Activated CD4-positive, alpha-beta T cell treated with anti-CD3 and anti-CD28 coated beads, Interleukin-2, amount 10 ng/mL, durations not matched to agents 7 days and 5 days (primary cell): ENCODE data around the gene NFATC2IP. TPM values are rescaled to one million over a fixed set of nuclear protein-coding genes. Genes with fewer than 3 reads are reported as not detected.
A peak's percentile ranks its signal among the peaks of the same experiment; 100 is the strongest.

Source experiments
- CTCF ChIA-PET: fragments of 350-600 bp; sonication (Branson Sonifier 250); formaldehyde crosslinking; loops from one replicate; lab custom pipeline; 2021; ENCODE audit warnings: antibody characterized with exemption; lab: Charles Lee
- POLR2A ChIA-PET: fragments of 350-600 bp; sonication (Branson Sonifier 250); formaldehyde crosslinking; loops from one replicate; lab custom pipeline; 2021; ENCODE audit warnings: antibody characterized with exemption; lab: Charles Lee
- DNase-seq: peaks from one replicate; pipeline ENCODE4 v3.0.0-alpha.2; 2020
- H3K27ac Mint-ChIP-seq: one replicate; pipeline ENCODE4 v1.8.0; 2021; ENCODE audit warnings: mild to moderate bottlenecking, moderate library complexity, mixed read lengths
- H3K27me3 Mint-ChIP-seq: one replicate; pipeline ENCODE4 v1.8.0; 2021; ENCODE audit warnings: mixed read lengths
- H3K36me3 Mint-ChIP-seq: one replicate; pipeline ENCODE4 v1.8.0; 2021; ENCODE audit warnings: low read depth, mixed read lengths
- H3K4me1 Mint-ChIP-seq: one replicate; pipeline ENCODE4 v1.8.0; 2021; ENCODE audit warnings: mixed read lengths
- H3K4me3 Mint-ChIP-seq: one replicate; pipeline ENCODE4 v1.8.0; 2021; ENCODE audit warnings: mild to moderate bottlenecking, moderate library complexity, mixed read lengths
- H3K9me3 Mint-ChIP-seq: one replicate; pipeline ENCODE4 v1.8.0; 2021; ENCODE audit warnings: mixed read lengths
- total RNA-seq, 2 experiments: library from RNA; stranded (reverse); gene quantifications; one replicate each; pipeline ENCODE4 v1.2.3, GENCODE V29; 2021

The NFATC2IP gene
- total RNA-seq, 2 experiments from 2014 or later: 114 to 130 TPM

- no peak overlapping the region for H3K4me3 Mint-ChIP-seq
- peaks cover 42% of the 10 kb centered on the region for H3K4me1 Mint-ChIP-seq
- DNase-seq: no peak
- peaks cover 56% of the 10 kb centered on the region for H3K36me3 Mint-ChIP-seq
- ChIA-PET POLR2A (no interaction called here), CTCF (interaction anchor here (1.2 to 1.4 kb wide), 2 partner anchors 18 to 43 kb away, joined by 3 read pairs; no protein-coding TSS in a partner anchor)
- H3K27me3 Mint-ChIP-seq: no peaks in the 10 kb centered on the region
- H3K9me3 Mint-ChIP-seq: peaks cover 5% of the 10 kb centered on the region
- H3K27ac Mint-ChIP-seq: no peak overlapping the region
These were observed 30.2 kb downstream of the NFATC2IP start for GRCh38 chr16:28980929-28981328.

- H3K4me1 Mint-ChIP-seq: peaks cover 36% of the 10 kb centered on the region
- no peak overlapping the region for H3K4me3 Mint-ChIP-seq
- POLR2A ChIA-PET: no interaction called here
- peak; percentile 36 for DNase-seq
- H3K9me3 Mint-ChIP-seq: peaks cover 5% of the 10 kb centered on the region
- no peak overlapping the region for H3K27ac Mint-ChIP-seq
- H3K36me3 Mint-ChIP-seq: peaks cover 62% of the 10 kb centered on the region
- H3K27me3 Mint-ChIP-seq: no peaks in the 10 kb centered on the region
- CTCF ChIA-PET: interaction anchor here (1.4 kb wide), 1 partner anchor 19 kb away, joined by 3 read pairs; no protein-coding TSS in a partner anchor
These were observed 30.8 kb downstream of the NFATC2IP start for GRCh38 chr16:28981517-28981916.

GRCh38 chr16:28982418-28982817 lies 31.7 kb downstream of the NFATC2IP start:
- Mint-ChIP-seq H3K36me3 (peaks cover 71% of the 10 kb centered on the region), H3K4me1 (peaks cover 35% of the 10 kb centered on the region), H3K4me3 (no peak overlapping the region), H3K9me3 (peaks cover 9% of the 10 kb centered on the region), H3K27me3 (no peaks in the 10 kb centered on the region), H3K27ac (peak overlapping the region; percentile 41)
- CTCF ChIA-PET: interaction anchor here (1.1 to 1.9 kb wide), 3 partner anchors 10 to 37 kb away, joined by 3 to 8 read pairs (median 4); no protein-coding TSS in a partner anchor
- no peak for DNase-seq
- POLR2A ChIA-PET: no interaction called here

- Mint-ChIP-seq H3K27ac (peak overlapping the region; percentile 92), H3K4me1 (peaks cover 35% of the 10 kb centered on the region), H3K36me3 (peaks cover 75% of the 10 kb centered on the region), H3K27me3 (no peaks in the 10 kb centered on the region), H3K4me3 (no peak overlapping the region), H3K9me3 (peaks cover 12% of the 10 kb centered on the region)
- DNase-seq: no peak
- CTCF ChIA-PET: interaction anchor here (0.6 to 1.9 kb wide), 4 partner anchors 9 to 1653 kb away, joined by 3 to 8 read pairs (median 4); no protein-coding TSS in a partner anchor
- POLR2A ChIA-PET: no interaction called here
These were observed 32.2 kb downstream of the NFATC2IP start for GRCh38 chr16:28982949-28983348.

GRCh38 chr16:28983644-28984043 lies 32.9 kb downstream of the NFATC2IP start:
- ChIA-PET POLR2A (no interaction called here), CTCF (interaction anchor here (0.6 to 1.9 kb wide), 4 partner anchors 11 to 1652 kb away, joined by 3 to 8 read pairs (median 4); no protein-coding TSS in a partner anchor)
- no peaks in the 10 kb centered on the region for H3K27me3 Mint-ChIP-seq
- peaks cover 37% of the 10 kb centered on the region for H3K4me1 Mint-ChIP-seq
- H3K9me3 Mint-ChIP-seq: peaks cover 12% of the 10 kb centered on the region
- H3K4me3 Mint-ChIP-seq: peak overlapping the region; percentile 100
- DNase-seq: no peak
- H3K36me3 Mint-ChIP-seq: peaks cover 75% of the 10 kb centered on the region
- peak overlapping the region; percentile 92 for H3K27ac Mint-ChIP-seq

- Mint-ChIP-seq H3K27me3 (no peaks in the 10 kb centered on the region), H3K27ac (peak overlapping the region; percentile 92), H3K4me3 (peak overlapping the region; percentile 100), H3K9me3 (peaks cover 12% of the 10 kb centered on the region), H3K36me3 (peaks cover 77% of the 10 kb centered on the region), H3K4me1 (peaks cover 41% of the 10 kb centered on the region)
- no peak for DNase-seq
- CTCF ChIA-PET: interaction anchor here (0.8 to 1.9 kb wide), 2 partner anchors 37 to 39 kb away, joined by 3 to 8 read pairs; no protein-coding TSS in a partner anchor
- POLR2A ChIA-PET: no interaction called here
These were observed 33.4 kb downstream of the NFATC2IP start for GRCh38 chr16:28984091-28984490.

GRCh38 chr16:28984619-28985135 lies 33.9 kb downstream of the NFATC2IP start, which contains the start of gene LAT:
Gene LAT (plus strand): TSS chr16:28985052. CDS start chr16:28985418, 366 bp downstream.
- peak; percentile 84 for DNase-seq
- Mint-ChIP-seq H3K9me3 (peaks cover 12% of the 10 kb centered on the region), H3K27me3 (no peaks in the 10 kb centered on the region), H3K4me1 (peaks cover 47% of the 10 kb centered on the region), H3K27ac (peak within 1 kb of the TSS; percentile 97), H3K36me3 (peaks cover 83% of the 10 kb centered on the region), H3K4me3 (peak within 1 kb of the TSS; percentile 100)
- POLR2A ChIA-PET: no interaction called here
- CTCF ChIA-PET: interaction anchor here (1.0 to 1.3 kb wide), 2 partner anchors 10 to 40 kb away, joined by 4 read pairs; no protein-coding TSS in a partner anchor

GRCh38 chr16:28985211-28986041 lies 34.7 kb downstream of the NFATC2IP start:
- ChIA-PET POLR2A (no interaction called here), CTCF (interaction anchor here (1.0 to 1.3 kb wide), 4 partner anchors 8 to 40 kb away, joined by 4 read pairs; no protein-coding TSS in a partner anchor)
- H3K27me3 Mint-ChIP-seq: no peaks in the 10 kb centered on the region
- H3K4me1 Mint-ChIP-seq: peaks cover 54% of the 10 kb centered on the region
- H3K27ac Mint-ChIP-seq: peak overlapping the region; percentile 97
- H3K9me3 Mint-ChIP-seq: peaks cover 12% of the 10 kb centered on the region
- H3K4me3 Mint-ChIP-seq: peak overlapping the region; percentile 100
- peaks cover 89% of the 10 kb centered on the region for H3K36me3 Mint-ChIP-seq
- no peak for DNase-seq

GRCh38 chr16:28986046-28986445 lies 35.3 kb downstream of the NFATC2IP start:
- no peaks in the 10 kb centered on the region for H3K27me3 Mint-ChIP-seq
- H3K36me3 Mint-ChIP-seq: peaks cover 91% of the 10 kb centered on the region
- peaks cover 58% of the 10 kb centered on the region for H3K4me1 Mint-ChIP-seq
- DNase-seq: no peak
- ChIA-PET POLR2A (no interaction called here), CTCF (interaction anchor here (1.0 to 2.1 kb wide), 4 partner anchors 8 to 35 kb away, joined by 3 to 6 read pairs (median 4); partner anchors contain the start of gene SPNS1)
- H3K4me3 Mint-ChIP-seq: peak overlapping the region; percentile 100
- peak overlapping the region; percentile 97 for H3K27ac Mint-ChIP-seq
- H3K9me3 Mint-ChIP-seq: peaks cover 12% of the 10 kb centered on the region

GRCh38 chr16:28986492-28986891 lies 35.8 kb downstream of the NFATC2IP start:
- POLR2A ChIA-PET: no interaction called here
- Mint-ChIP-seq H3K9me3 (peaks cover 12% of the 10 kb centered on the region), H3K27ac (peak overlapping the region; percentile 97), H3K27me3 (no peaks in the 10 kb centered on the region), H3K36me3 (peaks cover 90% of the 10 kb centered on the region), H3K4me1 (peaks cover 63% of the 10 kb centered on the region), H3K4me3 (peak overlapping the region; percentile 100)
- DNase-seq: no peak
- CTCF ChIA-PET: interaction anchor here (0.7 to 2.1 kb wide), 6 partner anchors 8 to 129 kb away, joined by 3 to 6 read pairs (median 3); partner anchors contain the start of gene SPNS1

GRCh38 chr16:28987170-28987853 lies 36.6 kb downstream of the NFATC2IP start:
- Mint-ChIP-seq H3K9me3 (peaks cover 6% of the 10 kb centered on the region), H3K27ac (peak overlapping the region; percentile 97), H3K4me1 (peaks cover 65% of the 10 kb centered on the region), H3K4me3 (peak overlapping the region; percentile 100), H3K36me3 (peaks cover 86% of the 10 kb centered on the region), H3K27me3 (no peaks in the 10 kb centered on the region)
- no peak for DNase-seq
- ChIA-PET CTCF (interaction anchor here (0.7 to 2.1 kb wide), 7 partner anchors 9 to 128 kb away, joined by 3 to 14 read pairs (median 3); partner anchors contain the start of gene SPNS1), POLR2A (interaction anchor here (0.6 kb wide), 1 partner anchor 43 kb away, joined by 4 read pairs; no protein-coding TSS in a partner anchor)

GRCh38 chr16:28989363-28989762 lies 38.6 kb downstream of the NFATC2IP start:
- Mint-ChIP-seq H3K9me3 (peaks cover 6% of the 10 kb centered on the region), H3K36me3 (peaks cover 69% of the 10 kb centered on the region), H3K4me1 (peaks cover 55% of the 10 kb centered on the region), H3K27me3 (no peaks in the 10 kb centered on the region), H3K4me3 (peak overlapping the region; percentile 100), H3K27ac (peak overlapping the region; percentile 85)
- no peak for DNase-seq
- POLR2A ChIA-PET: no interaction called here
- CTCF ChIA-PET: interaction anchor here (1.0 to 1.6 kb wide), 3 partner anchors 13 to 44 kb away, joined by 3 to 11 read pairs (median 4); no protein-coding TSS in a partner anchor
